ENCODE results near the gene STH. TPM values are rescaled to one million over a fixed set of nuclear protein-coding genes. Genes with fewer than 3 reads are reported as not detected.

Gene STH
- total and polyA plus RNA-seq, 10 of the 15 experiments (the other 5 are each of a cell fraction or from before 2014, with no cell fraction given), result not detected

- TF ChIP-seq ZBTB11 (CRISPR knock-in tag; IDR thresholded peaks at IDR 0.05), result no peak
- TF ChIP-seq NFXL1 (IDR thresholded peaks at IDR 0.05; ENCODE audit: borderline replicate concordance), result no peak
- no peak for TF ChIP-seq ZSCAN29 (IDR thresholded peaks at IDR 0.05)
- TF ChIP-seq IRF3 (IDR thresholded peaks at IDR 0.05), result no peak
These were observed 44.6 kb downstream of the STH start (continued) for GRCh38 chr17:46043606-46044005.

- CTCF ChIA-PET, result interaction anchor here (0.7 to 5.8 kb wide), 48 partner anchors 9 to 244 kb away, joined by 3 to 120 read pairs (median 5); partner anchors contain the start of gene KANSL1
- peak; percentile 76 for ATAC-seq
- TF ChIP-seq RUNX3 (IDR thresholded peaks at IDR 0.05; ENCODE audit: low read length), result peak; percentile 69
- 0 out of 2 replicates have a peak, but pooled peaks have one; percentile 22 for TF ChIP-seq EED (IDR thresholded peaks at IDR 0.05; ENCODE audit: low read depth)
- peak; percentile 35; the same call in 1 of the 2 replicates for TF ChIP-seq YY1 (IDR thresholded peaks at IDR 0.05; ENCODE audit: low read depth, low read length)
- peak; percentile 86; the same call in 1 of the 2 replicates for TF ChIP-seq SMC3 (IDR thresholded peaks at IDR 0.05; ENCODE audit: borderline replicate concordance, low read length)
- TF ChIP-seq CBFB (IDR thresholded peaks at IDR 0.05; ENCODE audit: low read depth), result 0 out of 2 replicates have a peak, but pooled peaks have one; percentile 21
- TF ChIP-seq CTCF (IDR thresholded peaks at IDR 0.05 in 2 of 3, conservative IDR thresholded peaks at IDR 0.05 in 1 of 3; ENCODE audit: control insufficient read depth in 2 of 3, extremely low read depth in 1 of 3, insufficient read depth in 1 of 3, low read depth in 3 of 3, low read length in 3 of 3), result peak; percentile 67 to 80 (median 76)
- TF ChIP-seq KAT2A (conservative IDR thresholded peaks at IDR 0.05; ENCODE audit: control insufficient read depth, low read depth, low read length), result no peak
These were observed 45.4 kb downstream of the STH start for GRCh38 chr17:46044286-46044928.

More at GRCh38 chr17:46044286-46044928, 45.4 kb downstream of the STH start:
- BruUV-seq (replicated peaks), result no TSS peak
- WGBS (ENCODE audit: insufficient coverage, insufficient replicate concordance, low lambda C conversion rate, missing lambda C conversion rate), result 46% methylated on average over 5 of the region's 5 CpGs
- RAD21 ChIA-PET (ENCODE audit: unreplicated experiment), result interaction anchor here (0.7 to 2.3 kb wide), 17 partner anchors 8 to 171 kb away, joined by 3 to 61 read pairs (median 4); partner anchors contain the start of gene KANSL1
- Histone ChIP-seq H3K4me3 (no peak overlapping the region), H3K9me3 (replicated peaks; ENCODE audit: control insufficient read depth, insufficient read depth, low read length) (no peaks in the 10 kb centered on the region), H2AFZ (ENCODE audit: control insufficient read depth, low read depth, low read length) (no peak overlapping the region), H3K79me2 (ENCODE audit: control insufficient read depth, insufficient read depth, low read length) (no peaks in the 10 kb centered on the region), H3K9ac (ENCODE audit: control insufficient read depth, insufficient read depth, low read length) (no peak overlapping the region), H3K36me3 (ENCODE audit: control insufficient read depth in 2 of 2, insufficient read depth in 2 of 2, low read length in 1 of 2) (peaks cover 7 to 38% of the 10 kb centered on the region in 2 experiments), H3K27me3 (replicated peaks in 1 of 2; ENCODE audit: control insufficient read depth in 2 of 2, insufficient read depth in 2 of 2, low read length in 1 of 2) (no peaks in the 10 kb centered on the region), H3K4me1 (ENCODE audit: control insufficient read depth, insufficient read depth, low read length) (no peaks in the 10 kb centered on the region), H3K27ac (ENCODE audit: control insufficient read depth, insufficient read depth) (no peak overlapping the region), H3K4me2 (ENCODE audit: control insufficient read depth, insufficient read depth) (no peak overlapping the region), H4K20me1 (ENCODE audit: control insufficient read depth, insufficient read depth) (no peaks in the 10 kb centered on the region)
- FAIRE-seq (no peak), DNase-seq (ENCODE audit: low read depth, low spot score) (no peak)
- SMC1A ChIA-PET (ENCODE audit: uncharacterized antibody, unreplicated experiment), result interaction anchor here (0.6 to 4.5 kb wide), 25 partner anchors 10 to 242 kb away, joined by 3 to 88 read pairs (median 5); partner anchors contain the start of gene KANSL1
- POLR2A ChIA-PET, result interaction anchor here (0.7 to 1.1 kb wide), 3 partner anchors 8 to 167 kb away, joined by 4 to 6 read pairs (median 6); no protein-coding TSS in a partner anchor
- intact Hi-C loops (cut with micrococcal nuclease; ENCODE audit: unreplicated experiment), result loop anchor here (1.0 to 5.0 kb wide), 3 partner anchors 37 to 169 kb away; no protein-coding TSS in a partner anchor
- in situ Hi-C loops (cut with MboI), result loop anchor here (5.0 kb wide), 1 partner anchor 143 kb away; no protein-coding TSS in a partner anchor

Measured in GM12878 (cell line).